Endothelial cell of umbilical vein (primary cell): ENCODE results near the gene OTUD3.
"Not testable (repeated sequence)": the region's sequence is repeated elsewhere in the genome, so short reads cannot be mapped to it uniquely, and the experiment has no call there.

ENCODE experiments used
- EZH2 ChIP-seq: IDR thresholded peaks from 2 replicates; pipeline ENCODE4 v1.6.1; 2012; ENCODE audit warnings: borderline replicate concordance, low read depth, mild to moderate bottlenecking, moderate library complexity, low read length, inconsistent platforms; ENCODE audit not compliant: severe bottlenecking
- FOS ChIP-seq: IDR thresholded peaks from 2 replicates; pipeline ENCODE4 v1.6.1; 2011; ENCODE audit warnings: mild to moderate bottlenecking, low read length, moderate library complexity, borderline replicate concordance; ENCODE audit not compliant: insufficient read depth
- MYC ChIP-seq: IDR thresholded peaks from one replicate; pipeline ENCODE4 v1.6.1; 2011; ENCODE audit warnings: mild to moderate bottlenecking, low read depth, low read length
- POLR2A ChIP-seq: IDR thresholded peaks from 2 replicates; pipeline ENCODE4 v1.6.1; 2012; ENCODE audit warnings: low read depth, mild to moderate bottlenecking, control low read depth, low read length
- POLR2AphosphoS5 ChIP-seq: IDR thresholded peaks from 2 replicates; pipeline ENCODE4 v1.6.1; 2012; ENCODE audit warnings: low read depth, mild to moderate bottlenecking, control low read depth, low read length, moderate library complexity; ENCODE audit not compliant: insufficient read depth
- TF ChIP-seq, protein P1 (sequence below), 2 donors: IDR thresholded peaks; 1 replicate in 1 of 2; 2 replicates in 1 of 2; pipeline ENCODE4 v1.5.1; 2011; ENCODE audit warnings: low read length in 2 of 2, mild to moderate bottlenecking in 2 of 2, moderate library complexity in 2 of 2, control low read depth in 1 of 2, inconsistent platforms in 1 of 2, low read depth in 1 of 2; ENCODE audit not compliant: insufficient read depth in 1 of 2; ENCODE audit errors: extremely low read depth in 1 of 2
- TF ChIP-seq, protein P2 (sequence below): IDR thresholded peaks from 2 replicates; pipeline ENCODE4 v1.6.1; 2011; ENCODE audit not compliant: insufficient read depth, insufficient read length

- TF ChIP-seq, protein P1, sequence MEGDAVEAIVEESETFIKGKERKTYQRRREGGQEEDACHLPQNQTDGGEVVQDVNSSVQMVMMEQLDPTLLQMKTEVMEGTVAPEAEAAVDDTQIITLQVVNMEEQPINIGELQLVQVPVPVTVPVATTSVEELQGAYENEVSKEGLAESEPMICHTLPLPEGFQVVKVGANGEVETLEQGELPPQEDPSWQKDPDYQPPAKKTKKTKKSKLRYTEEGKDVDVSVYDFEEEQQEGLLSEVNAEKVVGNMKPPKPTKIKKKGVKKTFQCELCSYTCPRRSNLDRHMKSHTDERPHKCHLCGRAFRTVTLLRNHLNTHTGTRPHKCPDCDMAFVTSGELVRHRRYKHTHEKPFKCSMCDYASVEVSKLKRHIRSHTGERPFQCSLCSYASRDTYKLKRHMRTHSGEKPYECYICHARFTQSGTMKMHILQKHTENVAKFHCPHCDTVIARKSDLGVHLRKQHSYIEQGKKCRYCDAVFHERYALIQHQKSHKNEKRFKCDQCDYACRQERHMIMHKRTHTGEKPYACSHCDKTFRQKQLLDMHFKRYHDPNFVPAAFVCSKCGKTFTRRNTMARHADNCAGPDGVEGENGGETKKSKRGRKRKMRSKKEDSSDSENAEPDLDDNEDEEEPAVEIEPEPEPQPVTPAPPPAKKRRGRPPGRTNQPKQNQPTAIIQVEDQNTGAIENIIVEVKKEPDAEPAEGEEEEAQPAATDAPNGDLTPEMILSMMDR (IDR thresholded peaks at IDR 0.05; ENCODE audit: extremely low read depth in 1 of 2, insufficient read depth in 1 of 2, low read depth in 1 of 2, low read length in 2 of 2) = not testable (repeated sequence)
- not testable (repeated sequence) for TF ChIP-seq POLR2A, POLR2AphosphoS5, EZH2, MYC, FOS
- TF ChIP-seq, protein P2, sequence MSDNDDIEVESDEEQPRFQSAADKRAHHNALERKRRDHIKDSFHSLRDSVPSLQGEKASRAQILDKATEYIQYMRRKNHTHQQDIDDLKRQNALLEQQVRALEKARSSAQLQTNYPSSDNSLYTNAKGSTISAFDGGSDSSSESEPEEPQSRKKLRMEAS = not testable (repeated sequence)
These were observed 34.9 kb upstream of the OTUD3 start for GRCh38 chr1:19847334-19847733.
